HK-2 (cell line): ENCODE data around the gene CWF19L1.
A peak's percentile ranks its signal among the peaks of the same experiment; 100 is the strongest.
"Not testable (repeated sequence)": the region's sequence is repeated elsewhere in the genome, so short reads cannot be mapped to it uniquely, and the experiment has no call there.

ENCODE experiments used
- DNase-seq: peaks from one replicate; pipeline ENCODE4 v3.0.0-alpha.2; 2018; ENCODE audit not compliant: unreplicated experiment

Gene CWF19L1

GRCh38 chr10:100267239-100268104 is at the start of gene CWF19L1:
CWF19L1 (minus strand) TSS chr10:100267638; CDS start chr10:100267593, 45 bp downstream.
- DNase-seq = peak; percentile 91

- no peak for DNase-seq
Measured at GRCh38 chr10:100315615-100316014, 48.2 kb upstream of the CWF19L1 start.

- DNase-seq = no peak
Measured at GRCh38 chr10:100311298-100311697, 43.9 kb upstream of the CWF19L1 start.

- no peak for DNase-seq
Measured at GRCh38 chr10:100307684-100308083, 40.2 kb upstream of the CWF19L1 start.

GRCh38 chr10:100306861-100307260 is 39.4 kb upstream of the CWF19L1 start:
- DNase-seq = no peak

GRCh38 chr10:100304414-100304813 is 37.0 kb upstream of the CWF19L1 start:
- no peak for DNase-seq

GRCh38 chr10:100303724-100304319 is 36.4 kb upstream of the CWF19L1 start:
- DNase-seq = no peak

- not testable (repeated sequence) for DNase-seq
Measured at GRCh38 chr10:100301123-100301522, 33.7 kb upstream of the CWF19L1 start.

GRCh38 chr10:100297242-100297641 is 29.8 kb upstream of the CWF19L1 start:
- no peak for DNase-seq

GRCh38 chr10:100293066-100293465 is 25.6 kb upstream of the CWF19L1 start:
- DNase-seq = no peak

- DNase-seq = not testable (repeated sequence)
Measured at GRCh38 chr10:100292300-100292699, 24.9 kb upstream of the CWF19L1 start.

GRCh38 chr10:100291356-100291755 is 23.9 kb upstream of the CWF19L1 start:
- DNase-seq = no peak

- DNase-seq = no peak
Measured at GRCh38 chr10:100289641-100290040, 22.2 kb upstream of the CWF19L1 start.

- no peak for DNase-seq
Measured at GRCh38 chr10:100288196-100288595, 20.8 kb upstream of the CWF19L1 start.

GRCh38 chr10:100287756-100288155 is 20.3 kb upstream of the CWF19L1 start:
- no peak for DNase-seq

GRCh38 chr10:100286051-100287033 is 18.9 kb upstream of the CWF19L1 start, which contains the start of gene BLOC1S2:
BLOC1S2 (minus strand) TSS chr10:100286680; CDS start chr10:100286659, 21 bp downstream.
- DNase-seq = peak; percentile 96

- DNase-seq = not testable (repeated sequence)
Measured at GRCh38 chr10:100285326-100285725, 17.9 kb upstream of the CWF19L1 start.

GRCh38 chr10:100282907-100283306 is 15.5 kb upstream of the CWF19L1 start:
- DNase-seq = no peak

- DNase-seq = not testable (repeated sequence)
Measured at GRCh38 chr10:100276971-100277370, 9.5 kb upstream of the CWF19L1 start.

- DNase-seq = no peak
Measured at GRCh38 chr10:100265821-100266485, 1.5 kb downstream of the CWF19L1 start.

- DNase-seq = no peak
Measured at GRCh38 chr10:100254191-100254590, 13.2 kb downstream of the CWF19L1 start.
